T47D (cell line): Measurements from ENCODE around the gene DHRS13.
"Not testable (repeated sequence)": the region's sequence is repeated elsewhere in the genome, so short reads cannot be mapped to it uniquely, and the experiment has no call there.

Source experiments
- DNase-seq, 2 experiments: peaks; one replicate each; pipeline versions ENCODE4 v3.0.0 to v3.0.0-alpha.2; 2011 to 2012; ENCODE audit warnings: low read depth in 1 of 2, low spot score in 1 of 2
- JUND ChIP-seq: IDR thresholded peaks from 2 replicates; pipeline ENCODE4 v1.6.1; 2012; ENCODE audit warnings: low read depth
- in situ Hi-C: cut with HindIII; loops from 2 replicates; pipeline ENCODE4 v1.10.0; 2016; ENCODE audit warnings: low sequenced_read_pairs, low pct_unique_long_range_greater_than_20kb

The DHRS13 gene

DNA sequence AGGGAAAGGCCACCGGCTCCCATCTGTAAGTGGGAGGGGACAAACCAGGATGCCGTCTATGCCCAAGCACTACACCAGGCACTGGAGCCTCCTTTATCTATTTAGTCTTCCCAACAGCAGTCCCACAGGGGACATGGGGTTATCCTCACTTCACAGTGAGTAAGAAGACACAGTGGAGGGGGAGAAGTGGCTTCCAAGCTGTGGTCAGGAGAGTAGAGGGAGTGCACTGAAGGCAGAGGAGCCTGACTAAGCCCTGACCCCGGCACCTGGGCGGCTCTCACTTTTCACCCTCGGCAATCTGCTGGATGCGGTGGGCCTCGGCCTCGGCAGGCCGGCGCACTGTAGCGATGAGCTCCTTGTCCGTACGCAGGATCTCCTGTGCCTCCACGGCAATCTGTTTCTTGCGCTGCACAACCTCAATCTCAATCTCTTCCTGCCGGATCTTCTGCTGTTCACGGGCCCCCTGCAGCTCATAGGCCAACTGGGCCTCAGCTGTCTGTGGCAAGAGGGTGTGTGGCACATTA, 21.3 kb downstream of the DHRS13 start:
- no peak for DNase-seq
- in situ Hi-C loops: no loop called here
- TF ChIP-seq JUND: no peak

- DNase-seq: no peak
- TF ChIP-seq JUND: no peak
- in situ Hi-C loops: no loop called here
Observed at GRCh38 chr17:28880572-28880945, 22.3 kb downstream of the DHRS13 start.

GRCh38 chr17:28879886-28880571, 22.9 kb downstream of the DHRS13 start:
- in situ Hi-C loops: no loop called here
- no peak for TF ChIP-seq JUND
- DNase-seq: no peak

DNA sequence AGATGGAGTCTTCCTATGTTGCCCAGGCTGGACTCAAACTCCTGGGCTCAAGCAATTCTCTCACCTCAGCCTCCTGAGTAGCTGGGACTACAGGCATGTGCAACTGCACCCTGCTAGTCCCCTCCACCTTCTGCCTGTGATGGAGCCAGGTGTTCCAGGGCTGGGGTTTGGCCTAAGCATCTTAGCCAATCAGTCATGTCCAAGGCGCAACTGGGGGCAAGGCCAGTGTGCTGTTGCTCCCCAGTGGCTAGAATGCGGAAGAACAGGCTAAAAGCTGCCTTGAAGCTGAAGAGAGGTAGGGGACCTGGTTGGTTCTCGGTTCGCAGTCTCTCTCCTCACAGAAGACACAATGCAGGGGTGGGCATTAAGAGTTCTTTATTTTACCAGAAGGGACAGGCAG, 23.9 kb downstream of the DHRS13 start:
- in situ Hi-C loops: no loop called here
- peak; percentile 91 to 97 for DNase-seq
- TF ChIP-seq JUND: no peak

DNA sequence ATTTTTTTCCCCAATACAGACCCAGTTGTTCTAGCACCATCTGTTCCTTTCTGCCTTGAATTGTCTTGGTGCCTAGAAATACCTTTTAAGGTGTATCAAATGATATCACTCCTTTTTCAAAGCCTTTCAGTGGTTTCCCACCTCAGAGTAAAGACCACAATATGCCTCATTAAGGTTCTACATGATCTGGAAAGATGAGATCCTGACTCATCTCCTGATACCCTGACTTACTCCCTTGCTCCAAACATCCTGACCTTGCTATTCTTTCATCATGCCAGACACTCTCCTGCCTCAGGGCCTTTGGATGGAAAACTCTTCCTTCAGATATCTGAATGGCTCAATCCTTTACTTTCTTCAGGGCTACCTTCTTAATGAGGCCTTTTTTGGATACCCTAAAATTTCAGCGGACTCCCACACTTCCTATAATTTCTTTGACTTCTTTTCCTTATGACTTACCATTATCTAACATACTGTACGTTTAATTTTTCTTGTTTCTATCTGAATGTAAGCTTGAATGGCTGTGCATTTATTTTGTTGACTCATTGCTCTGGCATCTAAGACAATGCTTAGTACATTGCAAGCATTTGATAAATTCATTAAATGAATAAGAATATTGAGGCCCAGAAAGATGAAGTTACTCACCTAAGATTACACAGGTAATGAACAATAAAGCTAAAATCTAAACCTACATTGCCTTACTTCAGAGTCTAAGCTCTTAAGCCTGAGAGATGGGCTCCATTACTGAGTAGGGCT, 24.5 kb downstream of the DHRS13 start:
- in situ Hi-C loops: no loop called here
- no peak for TF ChIP-seq JUND
- DNase-seq: no peak

DNA sequence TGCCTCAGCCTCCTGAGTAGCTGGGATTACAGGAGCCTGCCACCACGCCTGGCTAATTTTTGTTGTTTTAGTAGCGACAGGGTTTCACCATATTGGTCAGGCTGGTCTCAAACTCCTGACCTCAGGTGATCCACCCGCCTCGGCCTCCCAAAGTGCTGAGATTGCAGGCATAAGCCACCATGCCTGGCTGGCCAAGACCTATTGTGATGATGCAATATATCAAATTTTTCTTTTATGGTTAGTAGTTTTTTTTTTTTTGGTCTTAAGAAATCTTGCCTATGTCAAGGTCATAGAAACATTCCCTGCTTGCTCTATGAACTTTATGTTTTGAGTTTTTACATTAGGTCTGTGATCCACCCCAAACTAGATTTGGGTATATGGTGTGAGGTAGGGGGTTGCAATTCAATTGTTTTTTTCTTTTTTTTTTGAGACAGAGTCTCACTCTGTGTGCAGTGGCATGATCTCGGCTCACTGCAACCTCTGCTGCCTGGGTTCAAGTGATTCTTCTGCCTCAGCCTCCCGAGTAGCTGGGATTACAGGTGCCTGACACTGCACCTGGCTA, 25.6 kb downstream of the DHRS13 start:
- DNase-seq, in situ Hi-C loops: not testable (repeated sequence)

GRCh38 chr17:28875848-28876550, 26.9 kb downstream of the DHRS13 start:
- no peak for TF ChIP-seq JUND
- DNase-seq: peak in 1 of 2 experiments; percentile 34
- in situ Hi-C loops: no loop called here

GRCh38 chr17:28874750-28875149, 28.1 kb downstream of the DHRS13 start:
- in situ Hi-C loops: no loop called here
- no peak for DNase-seq
- no peak for TF ChIP-seq JUND

DNA sequence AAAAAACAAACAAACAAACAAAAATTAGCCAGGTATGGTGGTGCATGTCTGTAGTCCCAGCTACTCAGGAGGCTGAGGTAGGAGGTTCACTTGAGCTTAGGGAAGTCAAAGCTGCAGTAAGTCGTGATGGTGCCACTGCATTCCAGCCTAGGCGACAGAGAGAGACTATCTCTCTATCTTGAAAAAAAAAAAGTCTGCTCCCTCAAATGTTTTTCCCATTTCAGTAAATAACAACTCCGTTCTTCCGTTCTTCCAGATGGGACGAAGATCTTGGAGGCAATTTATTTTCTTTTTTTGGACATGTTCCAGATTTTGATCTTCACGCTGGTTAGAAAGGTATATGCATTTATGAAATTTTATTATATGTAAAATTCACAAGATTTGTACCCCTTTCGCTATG, 29.0 kb downstream of the DHRS13 start:
- in situ Hi-C loops: no loop called here
- TF ChIP-seq JUND: no peak
- DNase-seq: no peak

DNA sequence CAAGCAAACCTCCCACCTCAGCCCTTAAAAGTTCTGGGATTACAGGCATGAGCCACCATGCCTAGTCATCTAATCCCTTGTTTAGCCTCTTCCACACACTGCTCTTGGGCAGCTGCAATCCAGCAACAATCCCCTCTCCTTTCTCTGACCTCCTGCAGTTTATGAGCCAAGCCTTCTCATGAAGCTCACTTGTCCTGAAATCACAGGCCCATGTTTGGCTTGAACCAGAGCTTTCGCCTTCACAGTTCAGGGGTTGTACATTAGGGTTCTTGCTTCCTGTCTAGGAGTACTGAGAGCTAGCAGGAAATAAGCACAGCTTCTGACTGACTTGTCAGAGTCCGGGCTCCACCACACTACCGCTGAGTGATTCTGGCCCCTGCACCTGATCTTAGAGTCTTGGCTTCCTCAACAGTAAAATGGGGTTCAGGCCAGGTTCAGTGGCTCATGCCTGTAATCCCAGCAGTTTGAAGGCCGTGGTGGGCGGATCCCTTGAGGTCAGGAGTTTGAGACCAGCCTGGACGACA, 31.8 kb downstream of the DHRS13 start:
- no peak for DNase-seq
- in situ Hi-C loops: no loop called here

GRCh38 chr17:28867276-28867675, 35.6 kb downstream of the DHRS13 start:
- DNase-seq: no peak
- in situ Hi-C loops: no loop called here
- TF ChIP-seq JUND: no peak

More for the DNA sequence above, 31.8 kb downstream of the DHRS13 start:
- no peak for TF ChIP-seq JUND

- in situ Hi-C loops: no loop called here
- no peak for DNase-seq
- no peak for TF ChIP-seq JUND
Observed at GRCh38 chr17:28865946-28866752, 36.7 kb downstream of the DHRS13 start.
